Astrocyte (in vitro differentiated cells and primary cell): ENCODE data around the gene PHF12. TPM values are rescaled to one million over a fixed set of nuclear protein-coding genes. Genes with fewer than 3 reads are reported as not detected.

Source experiments
- DNase-seq: peaks from one replicate; pipeline ENCODE4 v3.0.0-alpha.2; 2010; ENCODE audit warnings: low read depth
- FAIRE-seq: peaks from 2 replicates; lab custom pipeline; 2011; peaks lifted over from hg19 to GRCh38; lab: Jason Lieb, UNC
- H2AFZ ChIP-seq: 2 replicates; pipeline ENCODE4 v1.6.0; 2012; ENCODE audit warnings: low read depth, low read length, inconsistent platforms
- H3K27ac ChIP-seq: 2 replicates; pipeline ENCODE4 v1.5.1; 2011; ENCODE audit warnings: low read depth, low read length, inconsistent platforms
- H3K27me3 ChIP-seq: 2 replicates; pipeline ENCODE4 v1.6.0; 2011; ENCODE audit warnings: low read length, inconsistent platforms; ENCODE audit not compliant: insufficient read depth
- H3K36me3 ChIP-seq: 2 replicates; pipeline ENCODE4 v1.5.1; 2011; ENCODE audit warnings: low read length, inconsistent platforms; ENCODE audit not compliant: insufficient read depth
- H3K4me1 ChIP-seq: 2 replicates; pipeline ENCODE4 v1.5.1; 2011; ENCODE audit warnings: low read length, inconsistent platforms; ENCODE audit not compliant: insufficient read depth
- H3K4me2 ChIP-seq: 2 replicates; pipeline ENCODE4 v1.6.0; 2012; ENCODE audit warnings: low read length, inconsistent platforms
- H3K4me3 ChIP-seq: 2 replicates; pipeline ENCODE4 v1.5.1; 2011; ENCODE audit warnings: low read depth, mild to moderate bottlenecking, low read length, inconsistent platforms; ENCODE audit not compliant: insufficient read depth
- H3K79me2 ChIP-seq: 2 replicates; pipeline ENCODE4 v1.6.0; 2012; ENCODE audit warnings: mild to moderate bottlenecking, low read length, inconsistent platforms; ENCODE audit not compliant: insufficient read depth
- H3K9ac ChIP-seq: 2 replicates; pipeline ENCODE4 v1.6.0; 2012; ENCODE audit warnings: mild to moderate bottlenecking, low read length, inconsistent platforms
- H3K9me3 ChIP-seq: 2 replicates; pipeline ENCODE4 v1.5.1; 2012; ENCODE audit warnings: low read depth, mild to moderate bottlenecking, low read length, inconsistent platforms; ENCODE audit not compliant: insufficient read depth
- H4K20me1 ChIP-seq: 2 replicates; pipeline ENCODE4 v1.6.0; 2012; ENCODE audit warnings: low read length, inconsistent platforms; ENCODE audit not compliant: insufficient read depth
- H3K27ac Mint-ChIP-seq: one replicate; pipeline ENCODE4 v1.8.0; 2021; ENCODE audit warnings: mild to moderate bottlenecking, mixed read lengths; ENCODE audit not compliant: unreplicated experiment
- H3K27me3 Mint-ChIP-seq: one replicate; pipeline ENCODE4 v1.8.0; 2021; ENCODE audit warnings: low read depth, mixed read lengths; ENCODE audit not compliant: unreplicated experiment
- H3K36me3 Mint-ChIP-seq: one replicate; pipeline ENCODE4 v1.8.0; 2021; ENCODE audit warnings: low read depth, mixed read lengths; ENCODE audit not compliant: unreplicated experiment
- H3K4me1 Mint-ChIP-seq: one replicate; pipeline ENCODE4 v1.8.0; 2021; ENCODE audit warnings: low read depth, mixed read lengths; ENCODE audit not compliant: unreplicated experiment
- H3K4me3 Mint-ChIP-seq: one replicate; pipeline ENCODE4 v1.8.0; 2021; ENCODE audit warnings: mild to moderate bottlenecking, moderate library complexity, mixed read lengths; ENCODE audit not compliant: unreplicated experiment
- H3K9me3 Mint-ChIP-seq: one replicate; pipeline ENCODE4 v1.8.0; 2021; ENCODE audit warnings: mild to moderate bottlenecking, mixed read lengths; ENCODE audit not compliant: unreplicated experiment
- CTCF ChIP-seq: IDR thresholded peaks from 2 replicates; pipeline ENCODE4 v1.5.1; 2011; ENCODE audit warnings: low read depth, mild to moderate bottlenecking, inconsistent platforms, low read length, moderate library complexity; ENCODE audit not compliant: insufficient read depth
- EZH2 ChIP-seq: IDR thresholded peaks from 2 replicates; pipeline ENCODE4 v1.6.1; 2012; ENCODE audit warnings: mild to moderate bottlenecking, low read length, inconsistent platforms; ENCODE audit not compliant: insufficient read depth
- total RNA-seq: library from RNA; stranded (reverse); gene quantifications from 2 replicates; pipeline ENCODE4 v1.2.1, GENCODE V29; 2021

PHF12 gene
- total RNA-seq, 1 donor from 2014 or later = 41.6 TPM

DNA sequence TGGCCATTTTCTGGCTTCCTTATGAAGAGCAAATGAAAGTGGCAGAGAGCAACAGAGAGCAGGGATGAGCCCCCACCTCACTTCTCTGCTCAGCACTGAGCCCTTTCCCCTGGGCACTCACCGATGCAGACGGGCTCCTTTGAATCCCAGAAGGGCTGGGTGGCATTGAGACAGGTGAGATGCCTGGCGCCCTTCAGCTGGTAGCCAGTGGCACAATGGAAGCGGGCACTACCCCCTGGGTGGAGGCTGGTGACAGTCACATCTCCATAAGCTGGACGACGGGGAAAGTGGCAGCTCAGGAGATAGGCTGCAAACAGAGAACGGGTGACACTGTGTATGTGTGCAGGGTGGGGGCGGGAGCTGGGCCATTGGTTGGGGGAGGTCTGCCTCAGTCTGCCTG, 12.5 kb upstream of the PHF12 start:
- H3K36me3 ChIP-seq = no peaks in the 10 kb centered on the region
- no peak for DNase-seq
- H3K9ac ChIP-seq = no peak overlapping the region
- TF ChIP-seq EZH2 (no peak), CTCF (no peak)
- H3K79me2 ChIP-seq = no peaks in the 10 kb centered on the region
- no peak for FAIRE-seq
- no peak overlapping the region for H3K4me2 ChIP-seq
- Mint-ChIP-seq H3K36me3 (peaks cover 4% of the 10 kb centered on the region), H3K9me3 (no peaks in the 10 kb centered on the region), H3K4me1 (peaks cover 10% of the 10 kb centered on the region), H3K27ac (peak overlapping the region; percentile 29), H3K27me3 (peaks cover 22% of the 10 kb centered on the region), H3K4me3 (no peak overlapping the region)
- no peaks in the 10 kb centered on the region for H3K27me3 ChIP-seq
- no peaks in the 10 kb centered on the region for H3K9me3 ChIP-seq
- H3K4me3 ChIP-seq = no peak overlapping the region
- peaks cover 3% of the 10 kb centered on the region for H3K4me1 ChIP-seq
- no peak overlapping the region for H2AFZ ChIP-seq
- no peak overlapping the region for H3K27ac ChIP-seq
- H4K20me1 ChIP-seq = no peaks in the 10 kb centered on the region

DNA sequence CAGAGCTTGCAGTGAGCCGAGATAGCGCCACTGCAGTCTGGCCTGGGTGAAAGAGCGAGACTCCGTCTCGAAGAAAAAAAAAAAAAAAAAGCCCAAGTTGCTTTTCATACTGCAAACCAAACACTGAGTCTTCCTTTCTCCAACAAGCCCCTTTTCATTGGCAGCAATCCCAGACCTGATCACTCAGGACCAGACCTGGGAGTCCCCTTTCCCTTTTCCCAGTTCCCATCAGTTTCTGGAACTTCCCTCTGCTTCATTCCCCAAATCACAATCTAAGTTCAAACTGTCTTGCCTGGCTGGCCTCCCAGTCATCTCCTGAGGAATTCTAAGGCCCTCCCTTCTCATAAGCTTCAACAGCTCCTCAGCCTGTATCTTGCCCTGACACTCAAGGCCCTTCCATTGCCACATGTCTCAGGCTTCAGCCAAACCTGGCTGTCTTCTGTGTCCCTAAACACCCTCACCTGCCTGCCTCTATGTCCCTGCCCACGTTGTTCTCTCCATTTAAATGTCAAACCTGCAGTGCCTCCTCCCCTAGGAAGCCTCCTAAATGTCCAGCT, 11.8 kb upstream of the PHF12 start:
- peaks cover 6% of the 10 kb centered on the region for H3K4me1 Mint-ChIP-seq
- no peaks in the 10 kb centered on the region for H4K20me1 ChIP-seq
- no peak overlapping the region for H3K27ac Mint-ChIP-seq
- peaks cover 7% of the 10 kb centered on the region for H3K36me3 Mint-ChIP-seq
- H3K9me3 ChIP-seq = no peaks in the 10 kb centered on the region
- H3K4me1 ChIP-seq = peaks cover 3% of the 10 kb centered on the region
- no peak overlapping the region for H2AFZ ChIP-seq
- no peak for FAIRE-seq
- H3K9ac ChIP-seq = no peak overlapping the region
- DNase-seq = no peak
- H3K79me2 ChIP-seq = no peaks in the 10 kb centered on the region
- H3K36me3 ChIP-seq = no peaks in the 10 kb centered on the region
- no peak overlapping the region for H3K27ac ChIP-seq
- H3K4me3 ChIP-seq = no peak overlapping the region
- no peak overlapping the region for H3K4me2 ChIP-seq
- H3K9me3 Mint-ChIP-seq = no peaks in the 10 kb centered on the region
- TF ChIP-seq EZH2 (no peak), CTCF (no peak)
- H3K27me3 Mint-ChIP-seq = peaks cover 19% of the 10 kb centered on the region
- H3K4me3 Mint-ChIP-seq = peak overlapping the region; percentile 17
- no peaks in the 10 kb centered on the region for H3K27me3 ChIP-seq

DNA sequence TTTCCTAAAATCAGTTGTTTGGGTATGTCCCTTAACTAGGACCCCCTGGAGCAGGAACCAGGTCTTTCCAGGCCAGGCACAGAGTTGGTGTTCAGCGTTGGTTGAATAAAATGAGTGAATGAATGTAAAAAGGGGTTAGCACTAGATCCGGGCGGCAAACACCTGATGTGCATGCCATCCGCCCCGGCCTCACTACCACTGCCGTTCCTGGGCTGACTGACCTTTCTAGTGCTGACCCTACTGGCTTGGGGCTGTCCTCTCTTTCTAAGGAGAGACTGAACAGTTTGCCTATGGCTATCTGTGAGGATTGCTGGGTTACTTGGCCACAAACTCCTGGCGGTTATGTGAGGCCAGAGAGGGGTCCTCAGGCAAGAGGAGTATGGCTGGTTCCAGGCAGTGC, 10.1 kb upstream of the PHF12 start:
- Mint-ChIP-seq H3K36me3 (peaks cover 7% of the 10 kb centered on the region), H3K27me3 (peaks cover 15% of the 10 kb centered on the region), H3K9me3 (no peaks in the 10 kb centered on the region), H3K27ac (no peak overlapping the region), H3K4me3 (no peak overlapping the region), H3K4me1 (peaks cover 6% of the 10 kb centered on the region)
- Histone ChIP-seq H3K4me1 (peaks cover 3% of the 10 kb centered on the region), H3K4me2 (no peak overlapping the region), H3K27me3 (no peaks in the 10 kb centered on the region), H3K9ac (no peak overlapping the region), H2AFZ (no peak overlapping the region), H3K9me3 (no peaks in the 10 kb centered on the region), H3K36me3 (no peaks in the 10 kb centered on the region), H3K4me3 (no peak overlapping the region), H4K20me1 (no peaks in the 10 kb centered on the region), H3K27ac (no peak overlapping the region), H3K79me2 (no peaks in the 10 kb centered on the region)
- DNase-seq (no peak), FAIRE-seq (no peak)
- TF ChIP-seq EZH2 = no peak
- TF ChIP-seq CTCF = no peak
